ENCODE data around the gene PRDM16.

Gene PRDM16

GRCh38 chr1:3352299-3352951 lies 283.4 kb downstream of the PRDM16 start:
- no peak for TF ChIP-seq OSR1 (CRISPR knock-in tag; IDR thresholded peaks at IDR 0.05)
- TF ChIP-seq ISL1 (CRISPR knock-in tag; IDR thresholded peaks at IDR 0.05): no peak
- no peak for TF ChIP-seq ARNTL (CRISPR knock-in tag; IDR thresholded peaks at IDR 0.05; ENCODE audit: borderline replicate concordance, low read depth)
- no peak for TF ChIP-seq ESRRG (CRISPR knock-in tag; IDR thresholded peaks at IDR 0.05)
- TF ChIP-seq ZFP30 (CRISPR knock-in tag; IDR thresholded peaks at IDR 0.05): no peak
- no peak for TF ChIP-seq BACH2 (CRISPR knock-in tag; IDR thresholded peaks at IDR 0.05; ENCODE audit: borderline replicate concordance)
- TF ChIP-seq PATZ1 (CRISPR knock-in tag; IDR thresholded peaks at IDR 0.05; ENCODE audit: borderline replicate concordance): no peak
- TF ChIP-seq TSHZ2 (CRISPR knock-in tag; IDR thresholded peaks at IDR 0.05): no peak
- no peak for TF ChIP-seq TOX (CRISPR knock-in tag; IDR thresholded peaks at IDR 0.05; ENCODE audit: borderline replicate concordance)
- no peak for TF ChIP-seq ZC3H10 (CRISPR knock-in tag; IDR thresholded peaks at IDR 0.05)
- no peak for TF ChIP-seq POU6F1 (CRISPR knock-in tag; IDR thresholded peaks at IDR 0.05; ENCODE audit: borderline replicate concordance, low read depth)
- TF ChIP-seq RARB (CRISPR knock-in tag; IDR thresholded peaks at IDR 0.05): no peak
- TF ChIP-seq ZNF8 (CRISPR knock-in tag; IDR thresholded peaks at IDR 0.05): no peak
- no peak for TF ChIP-seq CREB5 (CRISPR knock-in tag; IDR thresholded peaks at IDR 0.05; ENCODE audit: low read depth)
- no peak for TF ChIP-seq CSRNP3 (CRISPR knock-in tag; IDR thresholded peaks at IDR 0.05)
- no peak for TF ChIP-seq CSDC2 (CRISPR knock-in tag; IDR thresholded peaks at IDR 0.05)
- TF ChIP-seq TCF4 (CRISPR knock-in tag; IDR thresholded peaks at IDR 0.05; ENCODE audit: borderline replicate concordance): no peak
- no peak for ATAC-seq

GRCh38 chr1:3352952-3353331 lies 283.9 kb downstream of the PRDM16 start:
- TF ChIP-seq ARNTL (CRISPR knock-in tag; IDR thresholded peaks at IDR 0.05; ENCODE audit: borderline replicate concordance, low read depth) (no peak), ZC3H10 (CRISPR knock-in tag; IDR thresholded peaks at IDR 0.05) (no peak), RARB (CRISPR knock-in tag; IDR thresholded peaks at IDR 0.05) (no peak), OSR1 (CRISPR knock-in tag; IDR thresholded peaks at IDR 0.05) (no peak), ZFP30 (CRISPR knock-in tag; IDR thresholded peaks at IDR 0.05) (no peak), TCF4 (CRISPR knock-in tag; IDR thresholded peaks at IDR 0.05; ENCODE audit: borderline replicate concordance) (no peak), CSDC2 (CRISPR knock-in tag; IDR thresholded peaks at IDR 0.05) (no peak), BACH2 (CRISPR knock-in tag; IDR thresholded peaks at IDR 0.05; ENCODE audit: borderline replicate concordance) (no peak), ISL1 (CRISPR knock-in tag; IDR thresholded peaks at IDR 0.05) (no peak), ZNF8 (CRISPR knock-in tag; IDR thresholded peaks at IDR 0.05) (no peak), POU6F1 (CRISPR knock-in tag; IDR thresholded peaks at IDR 0.05; ENCODE audit: borderline replicate concordance, low read depth) (no peak)
- no peak for ATAC-seq
